ENCODE results near the gene MAPK8. TPM values are rescaled to one million over a fixed set of nuclear protein-coding genes. Genes with fewer than 3 reads are reported as not detected.

The MAPK8 gene
- total and polyA plus RNA-seq, 9 of the 15 experiments (the other 6 are each of a cell fraction or from before 2014, with no cell fraction given) = 6.4 to 159 (median 71.0) TPM

DNA sequence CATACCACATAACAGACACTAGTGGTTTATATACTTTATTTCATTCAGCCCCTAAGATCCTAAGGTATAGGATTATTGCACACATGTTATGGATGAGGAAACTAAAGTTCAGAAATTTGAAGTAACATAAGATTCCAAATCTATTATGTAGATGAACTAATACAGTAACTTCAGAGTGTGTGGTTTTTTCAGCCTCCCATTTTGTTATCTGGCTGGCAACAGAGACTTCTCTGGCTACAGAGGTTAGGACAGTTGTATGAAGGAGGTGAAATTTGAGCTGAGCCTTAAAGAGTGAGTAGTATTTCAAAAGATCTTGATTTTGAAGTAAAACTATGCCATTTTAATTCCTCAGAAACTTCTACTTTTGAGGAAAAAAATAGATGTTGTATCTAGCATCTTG lies 125.4 kb downstream of the MAPK8 start (continued):
- TF ChIP-seq MLLT1 (IDR thresholded peaks at IDR 0.05) = 0 out of 4 replicates have a peak, but pooled peaks of 1 of the 2 experiments have one; percentile 38
- no peak for TF ChIP-seq ZNF41 (CRISPR knock-in tag; conservative IDR thresholded peaks at IDR 0.05)
- 0 out of 2 replicates have a peak, but pooled peaks have one; percentile 55 for TF ChIP-seq EHMT2 (IDR thresholded peaks at IDR 0.05)
- TF ChIP-seq MTA1 (IDR thresholded peaks at IDR 0.05; ENCODE audit: borderline replicate concordance) = 0 out of 2 replicates have a peak, but pooled peaks have one; percentile 51
- peak; percentile 56; the same call in 1 of the 2 replicates for TF ChIP-seq PML (IDR thresholded peaks at IDR 0.05; ENCODE audit: low read length)
- TF ChIP-seq STAT6 (CRISPR knock-in tag; IDR thresholded peaks at IDR 0.05) = no peak
- TF ChIP-seq CEBPB (tag; IDR thresholded peaks at IDR 0.05) = peak; percentile 42
- TF ChIP-seq TCF7L2 (IDR thresholded peaks at IDR 0.05; ENCODE audit: low read depth, low read length) = no peak
- peak; percentile 51 for TF ChIP-seq CBFA2T2 (conservative IDR thresholded peaks at IDR 0.05)
- TF ChIP-seq FOXM1 (IDR thresholded peaks at IDR 0.05; ENCODE audit: low read depth) = peak; percentile 60; the same call in 1 of the 2 replicates
- no peak for TF ChIP-seq FOXM1 (CRISPR knock-in tag; IDR thresholded peaks at IDR 0.05; ENCODE audit: low read depth)
- peak; percentile 90 for TF ChIP-seq SMARCA4 (IDR thresholded peaks at IDR 0.05)
- peak; percentile 85; the same call in 1 of the 2 replicates for TF ChIP-seq SMARCE1 (IDR thresholded peaks at IDR 0.05)
- no peak for TF ChIP-seq PHB2 (IDR thresholded peaks at IDR 0.05; ENCODE audit: low read depth)
- TF ChIP-seq LEF1 (IDR thresholded peaks at IDR 0.05) = peak; percentile 77
- no peak for TF ChIP-seq RAD51 (IDR thresholded peaks at IDR 0.05; ENCODE audit: borderline replicate concordance, low read depth)
- TF ChIP-seq IFI16 (CRISPR knock-in tag; IDR thresholded peaks at IDR 0.05) = no peak
- TF ChIP-seq RBM25 (IDR thresholded peaks at IDR 0.05; ENCODE audit: low read depth, low read length, severe bottlenecking) = no peak
- no peak for TF ChIP-seq ARHGAP35 (IDR thresholded peaks at IDR 0.05; ENCODE audit: partially characterized antibody)
- 0 out of 2 replicates have a peak, but pooled peaks have one; percentile 13 for TF ChIP-seq EP400 (IDR thresholded peaks at IDR 0.05)
- 0 out of 2 replicates have a peak, but pooled peaks have one; percentile 37 for TF ChIP-seq ARID3A (IDR thresholded peaks at IDR 0.05; ENCODE audit: borderline replicate concordance, low read depth, low read length)
- TF ChIP-seq DACH1 (IDR thresholded peaks at IDR 0.05; ENCODE audit: partially characterized antibody) = peak; percentile 7
- peak; percentile 88 for TF ChIP-seq ARID1B (IDR thresholded peaks at IDR 0.05)
- TF ChIP-seq ZNF311 (CRISPR knock-in tag; IDR thresholded peaks at IDR 0.05) = peak; percentile 43; the same call in 1 of the 2 replicates
- TF ChIP-seq NFIC (IDR thresholded peaks at IDR 0.05) = peak; percentile 4; the same call in 1 of the 2 replicates
- no peak for TF ChIP-seq NR0B1 (IDR thresholded peaks at IDR 0.05; ENCODE audit: partially characterized antibody)

All from K562 (cell line).